HepG2 (cell line): ENCODE results near the gene TOP1.

Source experiments
- CTCF ChIP-seq: sonication (generic); formaldehyde crosslinking; IDR thresholded peaks from 2 replicates; pipeline ENCODE4 v1.5.0; 2020; ENCODE audit warnings: mild to moderate bottlenecking, missing genetic modification reagents, moderate library complexity
- ZBTB26 ChIP-seq: IDR thresholded peaks from 2 replicates; pipeline ENCODE4 v1.6.1; 2016; ENCODE audit warnings: missing compliant biosample characterization, missing genetic modification reagents, borderline replicate concordance

- TF ChIP-seq CTCF (CRISPR knock-in tag) = no peak
- no peak for TF ChIP-seq ZBTB26 (CRISPR knock-in tag)
These were observed 139.9 kb downstream of the TOP1 start for GRCh38 chr20:41168281-41169161.
